Measurements from ENCODE around the gene VPS45.
"Not testable (repeated sequence)": the region's sequence is repeated elsewhere in the genome, so short reads cannot be mapped to it uniquely, and the experiment has no call there.

The VPS45 gene, protein sequence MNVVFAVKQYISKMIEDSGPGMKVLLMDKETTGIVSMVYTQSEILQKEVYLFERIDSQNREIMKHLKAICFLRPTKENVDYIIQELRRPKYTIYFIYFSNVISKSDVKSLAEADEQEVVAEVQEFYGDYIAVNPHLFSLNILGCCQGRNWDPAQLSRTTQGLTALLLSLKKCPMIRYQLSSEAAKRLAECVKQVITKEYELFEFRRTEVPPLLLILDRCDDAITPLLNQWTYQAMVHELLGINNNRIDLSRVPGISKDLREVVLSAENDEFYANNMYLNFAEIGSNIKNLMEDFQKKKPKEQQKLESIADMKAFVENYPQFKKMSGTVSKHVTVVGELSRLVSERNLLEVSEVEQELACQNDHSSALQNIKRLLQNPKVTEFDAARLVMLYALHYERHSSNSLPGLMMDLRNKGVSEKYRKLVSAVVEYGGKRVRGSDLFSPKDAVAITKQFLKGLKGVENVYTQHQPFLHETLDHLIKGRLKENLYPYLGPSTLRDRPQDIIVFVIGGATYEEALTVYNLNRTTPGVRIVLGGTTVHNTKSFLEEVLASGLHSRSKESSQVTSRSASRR

DNA sequence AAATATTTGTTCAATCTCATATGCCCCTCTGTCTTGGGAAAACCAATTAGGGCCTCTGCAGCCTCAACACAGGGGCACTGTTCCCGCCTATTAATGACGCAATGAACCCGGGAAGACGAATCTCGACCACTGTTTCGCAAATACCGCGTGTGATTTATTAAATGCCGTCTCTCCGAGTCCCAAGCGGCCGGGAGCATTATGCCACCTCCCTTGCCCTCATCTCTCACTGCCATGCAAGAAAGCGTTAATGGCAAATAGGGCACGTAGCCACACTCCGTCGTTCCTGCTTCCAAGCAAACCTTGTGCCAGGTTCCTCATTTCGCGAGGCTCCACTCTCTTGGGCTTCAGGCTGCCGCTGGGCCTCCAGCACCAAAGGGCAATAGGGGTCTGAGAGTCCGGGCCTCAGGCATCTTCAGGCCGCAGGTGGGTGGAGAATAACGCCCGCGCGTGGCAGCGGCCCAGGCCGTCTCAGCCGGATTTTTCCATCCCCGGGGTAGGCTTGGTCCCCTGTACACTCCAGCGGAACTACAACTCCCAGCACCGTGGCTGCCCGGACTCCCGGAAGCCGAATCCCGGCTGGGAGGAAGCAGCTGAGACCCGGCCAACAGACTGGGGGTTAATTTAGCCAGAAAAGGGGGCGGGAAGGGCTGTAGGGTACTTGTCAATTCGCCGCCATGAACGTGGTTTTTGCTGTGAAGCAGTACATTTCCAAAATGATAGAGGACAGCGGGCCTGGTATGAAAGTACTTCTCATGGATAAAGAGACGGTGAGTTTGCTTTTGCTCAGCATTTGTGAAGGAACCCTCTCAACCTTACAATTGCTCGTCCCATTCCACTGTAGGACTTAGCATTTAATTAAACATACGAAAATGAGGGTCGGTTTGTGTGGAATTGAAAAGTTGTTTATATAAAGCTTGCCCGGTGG is at the start of gene VPS45:
Gene VPS45, plus strand, starts transcription at position 593 of the 925 bp plus-strand sequence. Its CDS starts 82 bp downstream, at position 675.
- peak; percentile 82 to 86 for DNase-seq

DNA sequence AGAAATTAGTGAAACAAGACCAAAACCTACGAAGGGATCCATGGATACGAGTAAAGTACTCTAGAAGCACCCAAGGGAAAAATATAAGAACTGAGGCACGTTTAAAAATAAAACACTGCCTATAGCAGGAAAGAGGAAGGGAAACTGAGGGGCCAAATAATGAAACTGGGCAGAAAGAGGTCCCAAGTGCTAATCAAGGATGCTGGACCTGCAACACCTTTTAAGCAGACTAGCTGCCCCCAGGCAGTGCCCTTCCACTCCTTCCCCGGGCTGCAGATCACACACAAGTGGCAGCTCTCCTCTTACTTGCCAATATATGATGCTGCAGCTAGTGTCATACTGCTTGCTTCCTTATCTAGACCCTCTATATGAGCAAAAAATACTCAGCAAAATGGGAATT is 49.4 kb upstream of the VPS45 start:
- no peak for DNase-seq
- no peak for TF ChIP-seq POLR2A (IDR thresholded peaks at IDR 0.05; ENCODE audit: low read length)
- no peak for TF ChIP-seq GATA1 (IDR thresholded peaks at IDR 0.05; ENCODE audit: low read depth, low read length)

More for the DNA sequence above, at the start of gene VPS45:
- TF ChIP-seq POLR2A (IDR thresholded peaks at IDR 0.05; ENCODE audit: low read length) (peak; percentile 64), GATA1 (IDR thresholded peaks at IDR 0.05; ENCODE audit: low read depth, low read length) (no peak)

DNA sequence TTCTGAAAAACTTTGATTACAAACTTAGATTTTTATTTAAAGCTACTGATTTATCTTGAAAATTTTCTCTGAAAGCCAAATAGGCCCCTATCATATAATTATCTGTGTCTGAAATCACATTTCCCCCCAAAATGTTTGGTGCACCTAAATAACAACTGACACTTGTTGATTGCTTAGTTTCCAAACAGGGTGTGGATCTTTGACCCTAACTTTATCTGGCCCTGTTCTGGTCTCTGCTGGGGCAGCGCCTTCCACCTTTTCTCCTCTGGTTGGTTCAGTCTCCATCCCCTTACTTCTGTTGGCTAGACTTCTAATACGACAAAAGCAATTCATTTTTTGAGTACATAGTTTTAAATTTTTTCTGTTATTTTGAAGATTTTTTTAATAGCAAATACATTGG is 46.9 kb upstream of the VPS45 start:
- no peak for DNase-seq
- TF ChIP-seq GATA1 (IDR thresholded peaks at IDR 0.05; ENCODE audit: low read depth, low read length) (no peak), POLR2A (IDR thresholded peaks at IDR 0.05; ENCODE audit: low read length) (no peak)

DNA sequence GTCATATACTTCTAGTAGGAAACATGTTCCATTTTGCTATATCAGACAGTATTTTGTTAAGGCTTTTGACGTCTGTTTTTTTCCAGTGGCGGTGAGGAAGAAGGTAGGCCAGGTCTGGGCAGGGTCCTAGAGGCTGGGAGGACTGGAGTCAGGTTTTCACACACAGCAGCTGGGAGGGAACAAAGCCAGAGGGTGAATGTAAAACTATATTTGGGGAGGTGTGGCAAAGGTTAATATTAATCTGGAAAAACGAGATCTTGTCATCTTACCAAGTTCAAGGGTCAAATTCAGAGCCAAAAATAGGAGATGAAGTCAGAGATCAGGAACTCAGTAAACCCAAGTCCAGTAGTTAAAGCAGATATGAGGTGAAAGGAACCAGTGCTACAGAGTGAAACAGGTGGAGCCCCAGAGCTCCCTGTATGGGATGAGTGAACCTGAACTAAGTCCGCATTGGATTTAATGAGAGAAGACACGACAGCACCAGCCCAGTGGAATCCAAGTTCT is 46.3 kb upstream of the VPS45 start:
- DNase-seq, result no peak
- TF ChIP-seq GATA1 (IDR thresholded peaks at IDR 0.05; ENCODE audit: low read depth, low read length), result no peak
- TF ChIP-seq POLR2A (IDR thresholded peaks at IDR 0.05; ENCODE audit: low read length), result no peak

DNA sequence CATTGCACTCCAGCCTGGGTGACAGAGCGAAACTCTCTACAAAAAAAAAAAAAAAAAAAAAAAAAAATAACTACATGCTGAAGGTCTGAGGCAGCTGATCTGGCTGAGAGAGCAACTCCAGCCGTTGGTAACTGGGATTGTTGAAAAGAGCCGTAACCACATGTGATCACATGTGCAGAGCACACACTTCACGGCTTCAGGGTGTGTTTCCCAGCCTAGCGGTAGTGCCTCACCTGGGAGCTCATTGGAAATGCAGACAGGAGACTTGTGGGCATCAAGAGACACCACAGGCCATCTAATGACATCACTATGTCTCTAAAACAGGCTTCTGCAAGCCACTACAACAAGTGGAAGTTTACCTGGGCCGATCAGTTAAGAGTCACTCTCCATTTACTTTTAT is 45.2 kb upstream of the VPS45 start:
- DNase-seq, result no peak
- TF ChIP-seq GATA1 (IDR thresholded peaks at IDR 0.05; ENCODE audit: low read depth, low read length), result no peak
- TF ChIP-seq POLR2A (IDR thresholded peaks at IDR 0.05; ENCODE audit: low read length), result no peak

DNA sequence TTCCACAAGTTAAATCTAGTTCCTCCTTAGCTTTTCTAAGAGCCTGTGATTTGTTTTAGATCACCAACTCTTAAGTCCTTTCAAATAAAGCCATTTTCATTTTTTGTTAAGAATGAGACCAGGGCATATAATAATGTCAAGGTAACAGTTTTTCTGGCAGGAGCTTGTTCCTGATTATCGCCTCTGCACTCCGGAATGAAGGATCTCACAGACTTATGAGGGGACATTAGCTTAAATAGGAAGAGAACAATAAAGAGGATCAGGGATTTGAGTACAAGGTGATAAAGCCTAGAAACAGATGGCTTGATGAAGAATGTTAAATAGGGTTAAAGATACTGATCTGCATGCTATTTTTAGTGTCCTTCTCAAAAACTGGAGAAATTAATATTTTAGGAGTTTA is 43.4 kb upstream of the VPS45 start:
- TF ChIP-seq GATA1 (IDR thresholded peaks at IDR 0.05; ENCODE audit: low read depth, low read length), result no peak
- no peak for DNase-seq

DNA sequence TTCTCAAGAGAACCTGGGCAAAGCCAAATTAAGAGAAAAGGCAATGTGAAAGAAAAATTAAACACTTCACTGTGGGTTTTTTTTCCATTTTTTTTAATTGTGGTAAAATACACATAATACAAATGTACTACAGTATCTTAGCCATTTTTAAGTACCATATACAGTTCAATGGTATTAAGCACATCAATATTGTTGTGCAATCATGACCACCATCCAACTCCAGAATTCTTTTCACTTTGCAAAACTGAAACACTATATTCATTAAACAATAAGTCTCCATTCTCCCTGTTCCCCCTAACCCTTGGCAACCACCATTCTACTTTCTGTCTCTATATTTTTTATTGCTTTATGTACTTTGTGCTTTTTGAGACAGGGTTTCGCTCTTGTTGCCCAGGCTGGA is 39.3 kb upstream of the VPS45 start:
- DNase-seq, result no peak
- TF ChIP-seq POLR2A (IDR thresholded peaks at IDR 0.05; ENCODE audit: low read length) (no peak), GATA1 (IDR thresholded peaks at IDR 0.05; ENCODE audit: low read depth, low read length) (no peak)

DNA sequence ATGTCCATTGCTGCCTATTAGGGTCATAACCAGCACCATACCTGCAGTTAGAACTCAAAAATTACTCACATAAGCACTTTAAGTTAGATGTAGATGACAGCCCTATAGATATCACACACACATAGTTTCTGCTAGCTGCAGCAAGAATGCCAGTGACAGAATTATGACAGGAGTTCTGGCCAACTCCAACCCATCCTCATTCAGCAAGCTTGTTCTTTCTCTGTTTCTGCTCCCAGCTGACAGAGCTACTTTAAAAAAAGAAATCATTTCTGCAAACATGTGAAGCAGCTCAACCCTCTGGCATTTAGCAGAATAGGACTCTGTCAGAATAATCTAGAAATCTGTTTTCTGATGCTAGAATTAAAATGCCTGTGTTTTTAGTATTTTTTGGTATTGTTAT is 33.2 kb upstream of the VPS45 start:
- no peak for DNase-seq
- TF ChIP-seq POLR2A (IDR thresholded peaks at IDR 0.05; ENCODE audit: low read length) (no peak), GATA1 (IDR thresholded peaks at IDR 0.05; ENCODE audit: low read depth, low read length) (no peak)

DNA sequence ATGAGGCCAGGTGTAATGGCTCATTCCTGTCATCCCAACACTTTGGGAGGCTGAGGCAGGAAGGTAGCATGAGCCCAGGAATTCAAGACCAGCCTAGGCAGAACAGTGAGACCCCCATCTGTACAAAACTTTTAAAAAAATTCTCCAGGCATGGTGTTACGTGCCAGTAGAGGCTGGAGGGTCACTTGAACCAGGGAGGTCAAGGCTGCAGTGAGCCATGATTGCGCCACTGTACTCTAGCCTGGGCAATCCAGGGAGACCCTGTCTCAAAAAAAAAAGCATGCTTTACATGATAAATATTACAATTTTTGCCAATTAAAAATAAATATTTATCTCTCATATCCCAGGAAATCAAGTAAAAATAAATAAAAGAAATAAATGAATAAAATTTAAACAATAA is 17.6 kb upstream of the VPS45 start:
- DNase-seq, result no peak
- TF ChIP-seq GATA1 (IDR thresholded peaks at IDR 0.05; ENCODE audit: low read depth, low read length), result no peak
- TF ChIP-seq POLR2A (IDR thresholded peaks at IDR 0.05; ENCODE audit: low read length), result no peak

DNA sequence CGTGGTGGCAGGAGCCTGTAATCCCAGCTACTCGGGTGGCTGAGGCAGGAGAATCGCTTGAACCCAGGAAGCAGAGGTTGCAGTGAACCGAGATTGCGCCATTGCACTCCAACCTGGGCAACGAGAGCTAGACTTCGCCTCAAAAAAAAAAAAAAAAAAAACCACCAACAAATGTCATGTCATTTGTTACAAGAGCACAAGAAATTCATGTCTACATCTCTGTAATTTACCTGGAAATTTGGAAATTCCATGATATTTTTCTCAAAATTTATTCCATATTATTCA is 16.5 kb upstream of the VPS45 start:
- TF ChIP-seq POLR2A (IDR thresholded peaks at IDR 0.05; ENCODE audit: low read length) (no peak), GATA1 (IDR thresholded peaks at IDR 0.05; ENCODE audit: low read depth, low read length) (no peak)
- DNase-seq, result no peak

DNA sequence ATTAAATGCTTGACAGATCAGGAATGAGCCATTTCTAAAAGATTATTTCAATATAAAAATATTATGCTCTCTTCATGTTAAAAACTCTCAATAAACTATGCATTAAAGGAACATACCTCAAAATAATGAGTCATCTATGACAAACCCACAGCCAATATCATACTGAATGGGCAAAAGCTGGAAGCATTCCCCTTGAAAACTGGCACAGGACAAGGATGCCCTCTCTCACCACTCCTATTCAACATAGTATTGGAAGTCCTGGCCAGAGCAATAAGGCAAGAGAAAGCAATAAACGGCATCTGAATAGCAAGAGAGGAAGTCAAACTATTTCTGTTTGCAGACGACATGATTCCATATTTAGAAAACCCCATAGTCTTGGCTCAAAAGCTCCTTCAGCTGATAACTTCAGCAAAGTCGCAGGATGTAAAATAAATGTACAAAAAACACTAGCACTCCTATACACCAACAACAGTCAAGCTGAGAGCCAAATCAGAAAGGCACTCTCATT is 15.6 kb upstream of the VPS45 start:
- not testable (repeated sequence) for DNase-seq

DNA sequence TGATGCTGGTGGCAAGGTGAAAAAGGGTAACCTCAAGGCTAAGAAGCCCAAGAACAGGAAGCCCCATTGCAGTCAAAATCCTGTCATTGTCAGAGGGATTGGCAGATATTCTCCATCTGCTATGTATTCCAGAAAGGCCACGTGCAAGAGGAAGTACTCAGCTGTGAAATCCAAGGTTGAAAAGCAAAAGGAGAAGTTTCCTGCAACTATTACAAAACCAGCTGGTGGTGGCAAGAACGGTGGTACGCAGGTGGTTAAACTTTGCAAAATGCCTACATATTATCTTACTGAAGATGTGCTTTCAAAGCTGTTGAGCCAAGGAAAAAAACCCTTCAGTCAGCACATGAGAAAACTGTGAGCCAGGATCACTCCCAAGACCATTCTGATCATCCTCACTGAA is 13.7 kb upstream of the VPS45 start:
- DNase-seq, result no peak

DNA sequence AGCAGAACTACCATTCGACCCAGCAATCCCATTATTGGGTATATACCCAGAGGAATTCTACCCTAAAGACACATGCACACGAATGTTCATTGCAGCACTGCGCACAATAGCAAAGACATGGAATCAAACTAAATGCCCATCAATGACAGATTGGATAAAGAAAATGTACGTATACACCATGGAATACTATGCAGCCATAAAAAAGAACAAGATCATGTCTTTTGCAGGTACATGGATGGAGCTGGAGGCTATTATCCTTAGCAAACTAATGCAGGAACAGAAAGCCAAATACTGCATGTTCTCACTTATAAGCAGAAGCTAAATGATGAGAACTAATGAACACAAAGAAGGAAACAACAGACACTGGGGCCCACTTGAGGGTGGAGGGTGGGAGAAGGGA is 12.1 kb upstream of the VPS45 start:
- DNase-seq, result not testable (repeated sequence)

More for the DNA sequence above, 13.7 kb upstream of the VPS45 start:
- no peak for TF ChIP-seq POLR2A (IDR thresholded peaks at IDR 0.05; ENCODE audit: low read length)
- TF ChIP-seq GATA1 (IDR thresholded peaks at IDR 0.05; ENCODE audit: low read depth, low read length), result no peak

DNA sequence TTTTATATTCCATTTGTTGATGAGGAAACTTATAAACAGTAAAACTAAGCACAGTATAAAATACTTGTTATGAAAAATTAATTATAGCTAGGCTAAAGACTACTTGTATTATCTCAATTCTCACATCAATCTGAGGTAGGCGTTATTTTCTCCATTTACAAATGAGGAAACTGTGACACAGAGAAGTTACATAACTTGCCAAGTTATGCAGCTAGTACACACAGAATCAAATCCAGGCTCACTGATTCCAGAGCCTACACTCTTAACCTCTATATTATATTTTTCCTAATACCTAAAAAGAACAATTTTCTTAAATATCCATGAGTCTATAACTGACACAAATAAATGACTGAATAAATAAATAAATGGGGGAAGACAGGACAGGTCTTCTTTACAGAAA is 11.2 kb upstream of the VPS45 start:
- DNase-seq, result no peak
- TF ChIP-seq POLR2A (IDR thresholded peaks at IDR 0.05; ENCODE audit: low read length) (no peak), GATA1 (IDR thresholded peaks at IDR 0.05; ENCODE audit: low read depth, low read length) (no peak)

Measured in erythroblast (primary cell).